Endometrial microvascular endothelial cells (primary cell): ENCODE measurements around the gene EVPLL. TPM values are rescaled to one million over a fixed set of nuclear protein-coding genes. Genes with fewer than 3 reads are reported as not detected.
"Not testable (repeated sequence)": the region's sequence is repeated elsewhere in the genome, so short reads cannot be mapped to it uniquely, and the experiment has no call there.

Experiments
- in situ Hi-C: cut with HindIII; loops from 2 replicates; pipeline ENCODE4 v1.10.0; 2017; ENCODE audit warnings: low sequenced_read_pairs, low pct_unique_long_range_greater_than_20kb; ENCODE audit errors: inconsistent ontology term
- total RNA-seq: library from RNA; depleted of rRNA; stranded (reverse); fragments of >200 nt; gene quantifications from one replicate; pipeline ENCODE4 v1.2.3, GENCODE V29; 2015; ENCODE audit errors: inconsistent ontology term

The EVPLL gene
- total RNA-seq, 1 donor from 2014 or later = not detected

GRCh38 chr17:18411377-18411864 lies 33.8 kb downstream of the EVPLL start:
- in situ Hi-C loops = not testable (repeated sequence)

DNA sequence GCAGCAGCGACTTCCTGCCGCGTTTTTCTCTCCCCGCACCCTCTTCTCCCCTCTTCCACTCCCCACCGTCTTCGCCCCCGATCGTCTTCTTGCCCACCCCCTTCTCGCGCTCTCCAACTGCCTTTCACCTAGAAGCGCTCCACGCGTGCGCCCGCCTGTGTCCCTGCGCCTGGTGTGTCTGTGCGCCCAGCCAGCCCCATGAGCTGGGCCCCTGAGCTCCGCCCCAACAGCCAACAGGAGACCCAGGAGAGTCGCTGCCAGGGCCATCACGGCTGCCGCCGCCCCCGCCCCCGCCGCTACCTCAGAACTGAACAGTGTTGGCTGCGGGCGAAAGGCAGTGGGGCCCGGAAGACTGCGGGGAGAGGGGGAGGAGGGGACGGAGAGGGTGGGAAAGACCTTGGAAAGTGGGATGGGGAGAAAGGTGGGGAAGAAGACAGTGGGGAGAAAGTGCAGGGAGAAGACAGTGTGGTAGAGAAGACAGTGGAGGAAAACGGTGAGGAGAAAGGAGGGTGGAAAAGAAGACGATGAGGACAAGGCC lies 34.5 kb downstream of the EVPLL start:
- in situ Hi-C loops = not testable (repeated sequence)

DNA sequence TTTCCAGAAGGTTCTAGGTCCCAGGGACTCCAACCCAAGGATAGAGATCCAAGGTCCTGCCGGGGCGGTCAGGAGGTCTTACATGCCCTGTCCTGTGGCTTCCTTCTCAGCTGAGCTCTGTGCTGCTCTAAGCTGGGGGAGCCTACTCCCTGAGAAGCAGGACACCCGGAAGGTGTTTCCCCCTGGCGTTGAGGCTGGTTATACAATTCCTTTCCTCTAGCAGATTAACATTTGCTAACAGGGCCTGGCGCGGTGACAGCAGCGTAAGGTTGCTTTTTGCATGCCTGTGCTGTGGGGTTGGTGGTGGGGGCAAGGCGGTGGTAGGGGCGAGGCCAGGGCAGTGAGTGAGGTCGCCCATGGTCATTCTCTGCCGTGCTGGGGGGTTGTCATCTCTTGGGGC lies 43.9 kb downstream of the EVPLL start:
- in situ Hi-C loops = not testable (repeated sequence)

- in situ Hi-C loops = not testable (repeated sequence)
Measured at GRCh38 chr17:18422464-18422863, 44.9 kb downstream of the EVPLL start.

- in situ Hi-C loops = not testable (repeated sequence)
Measured at GRCh38 chr17:18423015-18423414, 45.4 kb downstream of the EVPLL start.

DNA sequence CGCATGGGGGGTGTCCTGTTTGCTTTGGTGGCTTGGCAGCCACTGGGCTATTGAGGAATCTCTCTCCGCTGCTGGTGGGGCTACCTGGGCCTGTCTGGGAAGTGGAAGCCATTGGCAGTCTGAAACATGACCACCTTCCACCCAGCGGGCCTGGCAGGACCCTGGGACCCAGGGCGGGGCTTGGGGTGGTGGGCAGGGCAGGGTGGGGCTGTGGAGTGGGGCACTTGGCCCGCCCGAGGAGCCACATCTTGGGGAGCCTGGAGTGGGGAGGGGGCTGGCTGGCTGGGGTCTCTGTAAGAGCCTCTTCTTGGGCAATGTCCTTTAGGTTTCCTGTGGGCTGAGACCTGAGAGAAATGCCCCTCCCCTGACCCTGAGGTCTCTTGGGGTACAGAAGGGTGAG lies 48.0 kb downstream of the EVPLL start:
- in situ Hi-C loops = not testable (repeated sequence)

DNA sequence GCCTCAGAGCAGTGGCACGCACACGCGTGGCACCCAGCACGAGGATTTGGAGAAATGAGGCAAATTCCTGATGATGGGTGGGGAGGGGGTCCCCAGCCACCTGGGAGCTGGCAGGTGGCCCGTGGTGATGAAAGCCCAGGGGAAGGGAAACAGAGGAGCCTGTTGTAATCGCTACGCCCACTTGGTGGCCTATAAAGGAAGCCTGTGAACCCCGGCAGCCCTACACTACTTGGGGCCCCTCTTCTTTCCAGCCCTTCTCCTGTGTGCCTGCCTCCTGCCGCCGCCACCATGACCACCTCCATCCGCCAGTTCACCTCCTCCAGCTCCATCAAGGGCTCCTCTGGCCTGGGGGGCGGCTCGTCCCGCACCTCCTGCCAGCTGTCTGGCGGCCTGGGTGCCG lies 49.1 kb downstream of the EVPLL start:
- in situ Hi-C loops = not testable (repeated sequence)

DNA sequence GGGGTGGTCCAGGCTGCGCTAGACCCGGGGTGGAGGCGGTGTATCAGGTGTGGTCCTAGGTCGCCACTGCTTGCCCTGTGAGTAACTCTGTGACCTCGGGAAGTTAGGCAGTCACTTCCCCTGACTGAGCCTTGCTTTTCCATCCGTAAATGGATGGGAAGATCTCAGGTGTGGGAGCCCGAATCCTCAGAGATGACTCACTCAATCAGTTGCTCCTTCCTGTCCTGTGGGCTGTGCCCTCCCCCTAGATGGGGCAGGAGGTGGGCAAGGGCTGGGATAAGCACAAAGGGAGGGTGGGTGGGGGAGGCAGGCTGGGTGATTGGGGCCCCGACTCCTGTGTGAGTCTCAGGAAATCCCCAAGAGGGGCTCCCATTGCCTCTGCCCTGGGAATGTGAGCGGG lies 54.6 kb downstream of the EVPLL start:
- in situ Hi-C loops = not testable (repeated sequence)

Other genes with a start within 250 kb of the EVPLL start
- gene ALKBH5, start 193.9 kb upstream of the EVPLL start, total RNA-seq = 104 TPM
- gene LLGL1, start 152.1 kb upstream of the EVPLL start, total RNA-seq = 47.8 TPM
- gene FLII, start 119.0 kb upstream of the EVPLL start, total RNA-seq = 445 TPM
- gene MIEF2, start 117.1 kb upstream of the EVPLL start, total RNA-seq = 9.8 TPM
- 55.3 TPM for gene TOP3A, start 62.8 kb upstream of the EVPLL start, total RNA-seq
- gene SMCR8, start 62.5 kb upstream of the EVPLL start, total RNA-seq = 14.3 TPM
- 30.4 TPM for gene SHMT1, start 14.2 kb upstream of the EVPLL start, total RNA-seq
- gene LGALS9C, start 99.0 kb downstream of the EVPLL start, total RNA-seq = not detected